GM18511 (cell line): ENCODE measurements around the gene CCDC9.
"Not testable (repeated sequence)": the region's sequence is repeated elsewhere in the genome, so short reads cannot be mapped to it uniquely, and the experiment has no call there.

Experiments used
- ATAC-seq: cut with Tn5 transposase; IDR thresholded peaks from one replicate; pipeline ENCODE4 v1.9.1; 2021; ENCODE audit warnings: mild to moderate bottlenecking, moderate library complexity; ENCODE audit not compliant: unreplicated experiment

The CCDC9 gene

DNA sequence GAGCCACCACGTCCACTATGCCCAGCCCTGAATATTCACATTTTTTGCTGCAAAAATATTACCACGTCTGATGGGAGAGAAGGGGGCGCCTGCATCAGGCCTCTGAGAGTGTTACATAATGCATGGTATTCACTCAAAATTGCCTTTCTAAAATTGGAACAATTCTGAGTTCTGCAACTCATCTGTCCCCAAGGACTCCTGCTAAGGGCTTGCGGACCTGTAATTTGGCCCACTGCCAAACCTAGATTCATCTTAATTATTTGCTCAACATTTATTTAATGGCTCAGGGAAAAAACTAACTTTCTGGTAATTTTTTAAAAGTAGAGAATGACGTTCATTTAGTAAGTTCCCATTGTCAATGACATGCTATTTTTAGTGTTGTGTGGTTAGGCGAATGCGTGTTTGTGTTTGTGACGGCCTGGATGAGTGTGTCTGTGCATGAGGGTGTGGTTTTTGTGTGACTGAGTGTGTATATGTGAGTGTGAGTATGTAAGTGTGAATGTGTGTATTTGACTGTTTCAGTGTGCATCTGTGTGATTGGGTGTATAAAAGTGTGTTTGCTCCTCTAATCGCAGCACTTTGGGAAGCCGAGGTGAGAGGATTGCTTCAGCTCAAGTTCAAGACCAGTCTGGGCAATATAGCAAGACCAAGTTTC lies 27.2 kb downstream of the CCDC9 start:
- no peak for ATAC-seq

GRCh38 chr19:47284324-47284899 lies 28.1 kb downstream of the CCDC9 start:
- ATAC-seq, result no peak

- no peak for ATAC-seq
These were observed 39.7 kb downstream of the CCDC9 start for GRCh38 chr19:47296036-47296435.

DNA sequence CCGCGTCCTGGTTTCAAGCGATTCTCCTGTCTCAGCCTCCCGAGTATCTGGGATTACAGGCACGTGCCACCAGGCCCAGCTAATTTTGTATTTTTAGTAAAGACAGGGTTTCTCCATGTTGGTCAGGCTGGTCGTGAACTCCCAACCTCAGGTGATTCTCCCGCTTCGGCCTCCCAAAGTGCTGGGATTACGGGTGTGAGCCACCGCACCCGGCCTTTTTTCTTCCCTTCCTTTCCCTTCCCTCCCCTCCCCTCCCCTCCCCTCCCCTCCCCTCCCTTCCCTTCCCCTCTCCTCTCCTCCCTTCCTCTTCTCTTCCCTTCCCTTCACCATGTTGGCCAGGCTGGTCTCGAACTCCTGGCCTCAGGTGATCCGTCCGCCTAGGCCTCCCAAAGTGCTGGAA lies 44.5 kb downstream of the CCDC9 start:
- ATAC-seq, result not testable (repeated sequence)

GRCh38 chr19:47302249-47302648 lies 45.9 kb downstream of the CCDC9 start:
- ATAC-seq, result no peak

GRCh38 chr19:47303966-47304365 lies 47.6 kb downstream of the CCDC9 start:
- ATAC-seq, result no peak

DNA sequence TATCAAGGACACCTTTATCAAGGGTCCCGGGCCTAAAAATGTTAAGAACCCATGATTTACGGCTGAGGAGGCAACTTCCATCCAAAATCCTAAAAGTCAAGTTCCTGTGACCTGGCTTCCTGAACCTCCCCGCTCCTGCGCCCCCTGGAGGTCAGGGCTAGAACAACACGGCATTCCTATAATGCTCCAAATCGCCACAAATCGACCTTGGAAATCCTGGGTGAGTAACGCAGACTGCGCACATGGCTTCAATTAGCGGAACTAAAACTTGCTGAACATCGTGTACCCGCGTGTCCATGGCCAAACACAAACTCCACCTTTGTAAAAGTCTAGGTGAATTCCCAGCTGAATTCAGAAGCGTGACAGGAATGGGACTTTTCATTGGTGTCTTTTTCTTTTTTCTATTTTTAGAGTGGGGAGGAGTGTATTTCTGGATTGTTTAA lies 49.0 kb downstream of the CCDC9 start:
- no peak for ATAC-seq

- no peak for ATAC-seq
These were observed 50.0 kb downstream of the CCDC9 start for GRCh38 chr19:47306303-47306702.

- no peak for ATAC-seq
These were observed 52.7 kb downstream of the CCDC9 start for GRCh38 chr19:47309038-47309437.

DNA sequence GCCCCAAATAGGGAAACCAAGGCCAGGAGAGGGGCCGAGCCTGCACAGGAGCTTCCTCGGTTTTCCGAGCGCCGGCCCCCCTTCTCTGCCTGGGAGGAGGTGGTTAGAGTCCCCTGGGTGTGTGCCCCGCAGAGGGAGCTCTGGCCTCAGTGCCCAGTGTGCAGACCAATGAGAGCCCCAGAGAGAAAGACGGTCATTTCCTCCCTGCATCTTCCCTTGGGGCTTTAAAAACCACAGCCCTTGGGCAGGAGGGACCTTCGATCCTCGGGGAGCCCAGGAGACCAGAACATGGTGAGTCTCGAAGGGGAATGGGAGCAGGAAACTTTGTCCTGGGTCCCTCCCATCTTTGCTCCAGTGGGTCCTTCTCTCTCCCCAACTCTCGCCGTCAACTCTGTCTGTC lies 53.3 kb downstream of the CCDC9 start, which contains the start of gene C5AR1:
Gene C5AR1, plus strand, starts transcription at position 254 of the 400 bp plus-strand sequence. Its CDS starts 35 bp downstream, at position 289.
- ATAC-seq, result no peak

GRCh38 chr19:47310323-47310722 lies 54.0 kb downstream of the CCDC9 start:
- no peak for ATAC-seq

- ATAC-seq, result no peak
These were observed 54.5 kb downstream of the CCDC9 start for GRCh38 chr19:47310819-47311218.

DNA sequence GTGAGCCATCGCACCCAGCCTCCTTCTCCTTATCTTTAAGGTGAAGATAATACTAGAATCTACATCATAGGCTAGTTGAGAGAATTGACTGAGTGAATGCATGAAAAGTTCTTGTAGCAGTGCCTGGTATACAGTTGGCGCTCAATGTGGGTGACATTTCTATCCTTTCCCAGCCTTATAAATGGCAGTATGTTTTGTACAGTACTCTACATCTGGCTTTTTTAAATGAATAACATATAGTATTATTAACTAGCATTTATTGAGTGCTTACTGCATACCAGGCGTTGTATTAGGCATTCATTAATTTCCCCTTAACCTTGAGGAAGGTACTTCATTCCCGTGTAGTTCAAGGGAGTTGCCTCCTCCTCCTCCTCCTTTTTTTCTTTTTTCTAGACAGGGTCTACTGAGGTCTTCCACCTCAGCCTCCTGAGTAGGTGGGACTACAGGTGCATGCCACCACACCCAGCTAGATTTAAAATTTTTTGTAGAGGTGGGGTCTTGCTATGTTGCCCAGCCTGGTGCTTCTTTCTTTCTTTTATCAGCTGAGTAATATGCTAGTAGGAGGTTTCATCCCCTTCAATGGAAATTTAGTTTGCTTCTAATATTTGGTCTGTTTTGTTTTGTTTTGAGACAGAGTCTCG lies 56.2 kb downstream of the CCDC9 start:
- ATAC-seq, result no peak

DNA sequence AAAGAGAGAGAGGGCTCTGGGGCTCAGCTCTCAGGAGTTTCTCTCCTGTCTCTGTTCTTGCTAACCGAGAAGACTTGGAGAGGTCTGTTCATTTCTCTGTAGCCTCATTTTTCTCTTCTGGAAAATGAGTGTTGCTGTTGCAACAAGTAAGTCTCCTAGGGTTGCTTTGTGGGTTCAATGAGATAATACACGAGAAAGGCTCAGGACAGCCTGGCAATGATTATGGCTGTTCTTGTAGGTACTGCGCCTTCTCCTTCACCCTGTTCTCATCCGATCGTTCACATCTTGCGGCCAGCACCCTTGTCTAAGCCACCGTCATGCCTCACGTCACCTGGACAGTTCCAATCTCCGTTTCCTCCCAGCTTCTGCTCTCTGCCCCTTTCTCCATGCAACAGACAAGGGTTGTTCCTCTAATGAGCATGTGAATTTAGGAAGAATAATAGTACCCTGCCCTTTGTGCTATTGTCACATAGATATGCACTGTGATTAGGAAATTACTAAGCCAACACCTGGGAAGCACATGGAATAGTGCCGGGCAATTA lies 57.5 kb downstream of the CCDC9 start:
- ATAC-seq, result no peak

DNA sequence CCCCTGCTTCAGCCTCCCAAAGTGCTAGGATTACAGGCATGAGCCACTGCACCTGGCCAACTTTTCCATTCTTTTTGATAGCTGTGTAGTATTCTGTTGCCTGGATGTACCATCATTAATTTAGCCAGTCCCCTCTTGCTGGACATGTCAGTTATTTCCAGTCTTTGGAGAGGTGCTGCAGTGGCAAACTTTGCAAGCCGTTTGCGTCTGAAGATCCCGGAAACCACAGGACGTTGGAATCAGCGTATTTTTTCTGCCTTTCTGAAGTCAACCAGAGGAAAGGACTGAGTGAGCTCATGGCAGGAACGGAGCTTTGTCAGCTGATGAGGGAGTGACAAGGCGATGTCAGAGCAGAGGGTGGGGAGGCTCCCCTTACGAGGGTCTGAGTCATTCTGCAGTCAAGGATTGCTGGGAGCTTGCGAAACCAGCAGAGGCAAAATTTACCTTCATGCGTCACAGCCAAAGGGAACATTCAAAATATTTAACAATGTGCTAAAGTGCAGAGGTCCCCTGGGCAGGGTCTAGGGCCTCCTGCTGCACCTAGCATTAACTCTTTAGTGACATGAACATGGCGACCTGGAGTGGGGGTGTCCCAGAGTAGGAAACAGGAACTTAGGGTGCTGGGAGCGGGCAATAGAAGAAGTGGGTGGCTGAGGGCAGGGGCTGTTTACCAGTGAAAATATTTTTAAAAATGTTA lies 58.9 kb downstream of the CCDC9 start:
- no peak for ATAC-seq

DNA sequence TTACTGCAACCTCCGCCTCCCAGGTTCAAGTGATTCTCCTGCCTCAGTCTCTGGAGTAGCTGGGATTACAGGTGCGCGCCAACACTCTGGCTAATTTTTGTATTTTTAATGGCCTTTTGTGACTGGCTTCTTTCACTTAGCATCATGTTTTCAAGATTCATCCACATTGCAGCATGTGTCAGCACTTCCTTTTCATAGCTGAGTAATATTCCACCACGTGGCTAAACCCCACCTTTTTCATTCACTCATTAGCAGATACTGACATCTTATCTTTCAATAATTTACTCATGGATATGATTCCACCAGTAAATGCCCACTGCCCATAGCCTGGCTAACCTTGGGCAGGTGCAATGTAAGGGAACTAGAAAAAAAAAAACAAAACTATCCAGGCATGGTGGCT lies 60.2 kb downstream of the CCDC9 start:
- no peak for ATAC-seq

- no peak for ATAC-seq
These were observed 63.9 kb downstream of the CCDC9 start for GRCh38 chr19:47319923-47320871.
